Mucosa of descending colon (tissue), 3 donors: Measurements from ENCODE around the gene MRPL4. TPM values are rescaled to one million over a fixed set of nuclear protein-coding genes. Genes with fewer than 3 reads are reported as not detected.
"Not testable (repeated sequence)": the region's sequence is repeated elsewhere in the genome, so short reads cannot be mapped to it uniquely, and the experiment has no call there.

ENCODE experiments used
- ATAC-seq: fragments of 200-7000 bp; cut with Tn5 transposase; one replicate; pipeline ENCODE4 v1.9.1; 2020; ENCODE audit warnings: mild to moderate bottlenecking, moderate library complexity
- DNase-seq, 3 donors: peaks; one replicate each; pipeline ENCODE4 v3.0.0-alpha.2; 2020
- H3K36me3 ChIP-seq: fragments of 200-600 bp; one replicate; pipeline ENCODE4 v1.8.0; 2021; ENCODE audit warnings: low read depth, mild to moderate bottlenecking
- H3K4me1 ChIP-seq: fragments of 200-600 bp; one replicate; pipeline ENCODE4 v1.8.0; 2021; ENCODE audit warnings: low read depth, mild to moderate bottlenecking
- H3K4me3 ChIP-seq: fragments of 200-600 bp; one replicate; pipeline ENCODE4 v1.8.0; 2021; ENCODE audit warnings: mild to moderate bottlenecking
- H3K9me3 ChIP-seq: fragments of 200-600 bp; one replicate; pipeline ENCODE4 v1.8.0; 2021; ENCODE audit warnings: mild to moderate bottlenecking
- intact Hi-C, 2 donors: fragments of 100-400 bp; cut with DNase I in 1 of 2; cut with micrococcal nuclease in 1 of 2; formaldehyde crosslinking; loops; one replicate each; pipeline versions ENCODE4 v1.11.0 to v1.11.1; 2022; cut with DNase I, micrococcal nuclease
- total RNA-seq, 3 donors: library from RNA; stranded (reverse); fragmentation: NEBNext Ultra II Directional in 2 of 3; extraction: Animal tissue kit (Norgen Biotek cat#: 25700) in 2 of 3; gene quantifications; one replicate each; pipeline versions ENCODE4 v1.2.1 to v1.2.4, GENCODE V29; 2021 to 2023
- TF ChIP-seq, protein P1 (sequence below): fragments of 200-600 bp; IDR thresholded peaks from one replicate; pipeline ENCODE4 v1.8.0; 2022; ENCODE audit warnings: antibody characterized with exemption, mild to moderate bottlenecking
- donor health status: DM: no; HTN: no; CAD: no; lungs with moderate emphysema.
- donor health status: DM: no; HTN: no; CAD: no.
- donor health status: DM: no; HTN: yes; CAD: no.

Gene MRPL4
- total RNA-seq, 3 donors from 2014 or later, result 47.5 to 65.5 (median 49.6) TPM

DNA sequence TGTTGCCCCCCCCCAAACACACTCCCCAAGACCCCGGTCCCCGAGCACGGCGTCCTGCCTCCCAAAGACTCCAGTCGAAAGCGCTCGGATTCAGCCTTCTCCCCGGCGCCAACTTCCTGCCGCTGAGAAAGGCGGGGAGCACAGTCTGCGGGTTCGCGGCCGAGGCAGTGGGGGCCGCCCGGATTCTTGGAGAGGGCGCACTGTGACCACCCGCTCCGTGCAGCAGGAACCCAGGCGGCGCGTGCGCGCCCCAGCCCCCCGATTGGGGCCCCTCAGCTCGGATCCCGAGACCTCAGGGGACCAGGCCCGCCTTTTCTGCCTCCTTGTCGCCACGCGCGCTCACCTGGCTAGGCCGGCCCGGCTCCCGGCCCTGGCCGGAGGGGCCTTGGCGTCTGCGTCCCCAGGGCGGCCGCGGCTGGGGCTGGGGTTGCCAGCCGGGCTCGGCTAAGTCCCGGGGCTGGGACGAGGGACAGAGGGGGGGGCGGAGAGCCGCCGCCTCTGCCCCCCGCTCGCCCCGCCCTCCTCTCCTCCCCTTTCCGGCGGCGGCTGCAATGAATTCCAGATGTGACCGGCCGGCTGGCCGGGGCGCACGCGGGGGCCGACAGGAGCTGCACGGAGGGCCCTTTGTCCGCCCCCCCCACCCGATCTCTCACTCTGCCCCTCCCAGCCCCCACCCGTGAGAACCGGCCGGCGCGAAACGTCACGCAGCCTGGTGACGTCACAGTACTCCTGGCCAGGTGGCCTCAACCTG lies 21.0 kb upstream of the MRPL4 start, which contains the start of gene S1PR2:
Gene S1PR2 (minus strand): TSS at position 471 of the 751 bp plus-strand sequence. CDS start 6,426 bp downstream, outside the sequence.
- peaks cover 8% of the 10 kb centered on the region for H3K4me1 ChIP-seq
- DNase-seq (peak; percentile 77 to 87 (median 81)), ATAC-seq (peak; percentile 83)
- no peaks in the 10 kb centered on the region for H3K36me3 ChIP-seq
- TF ChIP-seq, protein P1, sequence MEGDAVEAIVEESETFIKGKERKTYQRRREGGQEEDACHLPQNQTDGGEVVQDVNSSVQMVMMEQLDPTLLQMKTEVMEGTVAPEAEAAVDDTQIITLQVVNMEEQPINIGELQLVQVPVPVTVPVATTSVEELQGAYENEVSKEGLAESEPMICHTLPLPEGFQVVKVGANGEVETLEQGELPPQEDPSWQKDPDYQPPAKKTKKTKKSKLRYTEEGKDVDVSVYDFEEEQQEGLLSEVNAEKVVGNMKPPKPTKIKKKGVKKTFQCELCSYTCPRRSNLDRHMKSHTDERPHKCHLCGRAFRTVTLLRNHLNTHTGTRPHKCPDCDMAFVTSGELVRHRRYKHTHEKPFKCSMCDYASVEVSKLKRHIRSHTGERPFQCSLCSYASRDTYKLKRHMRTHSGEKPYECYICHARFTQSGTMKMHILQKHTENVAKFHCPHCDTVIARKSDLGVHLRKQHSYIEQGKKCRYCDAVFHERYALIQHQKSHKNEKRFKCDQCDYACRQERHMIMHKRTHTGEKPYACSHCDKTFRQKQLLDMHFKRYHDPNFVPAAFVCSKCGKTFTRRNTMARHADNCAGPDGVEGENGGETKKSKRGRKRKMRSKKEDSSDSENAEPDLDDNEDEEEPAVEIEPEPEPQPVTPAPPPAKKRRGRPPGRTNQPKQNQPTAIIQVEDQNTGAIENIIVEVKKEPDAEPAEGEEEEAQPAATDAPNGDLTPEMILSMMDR, result no peak
- intact Hi-C loops, result no loop called here
- H3K9me3 ChIP-seq, result no peaks in the 10 kb centered on the region
- H3K4me3 ChIP-seq, result peak within 1 kb of the TSS; percentile 72

DNA sequence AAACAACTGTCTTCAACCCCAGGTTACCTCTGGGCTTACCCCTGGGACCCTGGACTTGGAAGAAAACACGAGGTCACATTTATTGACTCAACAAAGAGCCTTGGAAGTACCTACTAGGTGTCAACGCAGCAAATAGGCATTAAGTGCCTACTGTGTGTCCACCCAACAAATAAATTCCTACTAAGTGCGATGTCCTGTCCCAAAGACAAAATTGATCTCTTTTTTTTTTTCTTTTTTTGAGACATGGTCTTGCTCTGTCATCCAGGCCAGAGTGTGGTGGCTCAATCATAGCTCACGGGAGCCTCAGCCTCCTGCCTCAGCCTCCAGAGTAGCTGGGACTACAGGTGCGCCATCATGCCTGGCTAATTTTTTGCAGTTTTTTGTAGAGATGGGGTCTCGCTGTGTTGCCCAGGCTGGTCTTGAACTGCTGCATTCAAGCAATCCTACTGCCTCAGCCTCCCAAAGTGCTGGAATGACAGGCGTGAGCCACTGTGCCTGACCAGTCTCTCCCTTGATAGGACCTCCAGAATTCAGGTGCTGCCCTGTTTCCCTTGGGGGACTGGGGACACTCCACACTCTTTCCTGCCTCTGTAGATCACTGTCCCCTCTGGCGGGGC lies 20.3 kb upstream of the MRPL4 start:
- intact Hi-C loops, result no loop called here
- Histone ChIP-seq H3K36me3 (no peaks in the 10 kb centered on the region), H3K4me3 (no peak overlapping the region), H3K4me1 (peaks cover 8% of the 10 kb centered on the region), H3K9me3 (no peaks in the 10 kb centered on the region)
- ATAC-seq (no peak), DNase-seq (no peak)
- TF ChIP-seq, protein P1, result no peak

DNA sequence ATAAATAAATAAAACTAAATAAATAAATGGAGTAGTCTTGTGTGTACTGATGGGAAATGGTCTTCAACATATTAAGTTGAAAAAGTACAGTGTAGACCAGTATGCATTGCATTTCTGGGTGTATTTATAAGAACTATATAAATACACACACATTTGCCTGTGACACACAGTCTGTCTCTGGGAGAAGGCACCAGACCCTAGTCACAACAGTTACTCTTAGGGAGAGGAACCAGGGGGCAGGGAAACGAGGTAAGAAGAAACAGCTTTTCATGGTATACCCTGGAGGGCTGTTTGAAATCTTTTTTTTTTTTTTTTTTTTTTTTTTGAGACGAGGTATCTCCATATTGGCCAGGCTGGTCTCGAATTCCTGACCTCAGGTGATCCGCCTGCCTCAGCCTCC lies 18.1 kb upstream of the MRPL4 start:
- Histone ChIP-seq H3K4me3 (no peak overlapping the region), H3K36me3 (no peaks in the 10 kb centered on the region), H3K4me1 (peaks cover 12% of the 10 kb centered on the region), H3K9me3 (no peaks in the 10 kb centered on the region)
- TF ChIP-seq, protein P1, result no peak
- ATAC-seq (no peak), DNase-seq (no peak)
- intact Hi-C loops, result no loop called here

DNA sequence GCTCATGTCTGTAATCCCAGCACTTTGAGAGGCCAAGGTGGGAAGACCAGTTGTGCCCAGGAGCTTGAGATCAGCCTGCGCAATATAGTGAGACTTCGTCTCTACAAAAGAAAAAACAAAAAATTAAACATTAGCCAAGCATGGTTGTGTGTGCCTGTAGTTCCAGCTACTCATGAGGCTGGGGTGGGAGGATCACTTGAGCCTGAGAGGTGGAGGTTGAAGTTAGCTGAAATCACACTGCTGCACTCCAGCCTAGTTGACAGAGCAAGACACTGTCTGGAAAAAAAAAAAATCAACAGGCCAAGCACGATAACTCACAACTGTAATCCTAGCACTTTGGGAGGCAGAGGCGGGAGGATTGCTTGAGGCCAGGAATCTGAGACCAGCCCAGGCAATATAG lies 17.0 kb upstream of the MRPL4 start:
- no peaks in the 10 kb centered on the region for H3K9me3 ChIP-seq
- H3K36me3 ChIP-seq, result no peaks in the 10 kb centered on the region
- no peak overlapping the region for H3K4me3 ChIP-seq
- intact Hi-C loops, result no loop called here
- DNase-seq (no peak), ATAC-seq (no peak)
- TF ChIP-seq, protein P1, result no peak
- peaks cover 9% of the 10 kb centered on the region for H3K4me1 ChIP-seq

DNA sequence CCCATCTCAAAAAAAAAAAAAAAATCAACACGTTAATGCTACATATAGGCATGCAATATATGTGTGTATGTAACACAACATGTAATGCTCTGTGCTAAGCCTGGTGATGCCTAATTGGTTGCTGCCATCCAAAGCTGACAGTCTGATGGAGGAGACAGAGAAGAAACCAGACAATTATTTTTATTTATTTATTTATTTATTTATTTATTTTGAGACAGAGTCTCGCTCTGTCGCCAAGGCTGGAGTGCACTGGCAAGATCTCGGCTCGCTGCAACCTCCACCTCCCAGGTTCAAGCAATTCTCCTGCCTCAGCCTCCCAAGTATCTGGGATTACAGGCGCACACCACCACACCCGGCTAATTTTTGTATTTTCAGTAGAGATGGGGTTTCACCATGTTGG lies 16.6 kb upstream of the MRPL4 start:
- H3K4me1 ChIP-seq, H3K36me3 ChIP-seq, H3K4me3 ChIP-seq, ATAC-seq, DNase-seq, H3K9me3 ChIP-seq, intact Hi-C loops: not testable (repeated sequence)

DNA sequence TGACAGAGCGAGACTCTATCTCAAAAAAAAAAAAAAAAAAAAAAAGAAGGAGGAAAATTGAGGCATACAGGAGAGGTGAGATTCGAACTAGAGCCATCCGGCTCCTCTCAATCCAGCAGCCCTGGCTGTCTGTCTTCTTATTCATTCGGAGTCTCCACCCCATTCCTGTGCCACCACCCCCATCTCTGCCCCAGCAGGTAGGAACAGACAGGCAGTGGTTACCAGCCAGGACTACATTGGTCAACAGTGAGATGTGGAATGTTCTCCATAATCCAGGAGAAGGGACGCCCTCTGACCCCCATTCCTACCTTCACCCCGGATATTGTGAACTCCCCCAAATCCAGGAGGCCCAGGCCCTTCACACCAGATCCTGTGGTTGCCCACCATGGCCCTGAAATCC lies 14.3 kb upstream of the MRPL4 start:
- H3K4me1 ChIP-seq, result peaks cover 5% of the 10 kb centered on the region
- intact Hi-C loops, result no loop called here
- ATAC-seq, result peak; percentile 4
- DNase-seq, result no peak
- no peaks in the 10 kb centered on the region for H3K9me3 ChIP-seq
- TF ChIP-seq, protein P1, result no peak
- no peak overlapping the region for H3K4me3 ChIP-seq
- no peaks in the 10 kb centered on the region for H3K36me3 ChIP-seq
